ENCODE results near the gene NFIA.
"Not testable (repeated sequence)": the region's sequence is repeated elsewhere in the genome, so short reads cannot be mapped to it uniquely, and the experiment has no call there.

NFIA gene

GRCh38 chr1:61073871-61074270 lies 8.5 kb upstream of the NFIA start:
- TF ChIP-seq CTCF (IDR thresholded peaks at IDR 0.05; ENCODE audit: low read depth, low read length): no peak
- in situ Hi-C loops (cut with HindIII; ENCODE audit: low sequenced_read_pairs): no loop called here
- H3K4me3 ChIP-seq (ENCODE audit: low read depth, low read length): no peak overlapping the region
- DNase-seq (ENCODE audit: low read depth, low spot score): no peak

GRCh38 chr1:61075833-61076232 lies 6.5 kb upstream of the NFIA start:
- in situ Hi-C loops (cut with HindIII; ENCODE audit: low sequenced_read_pairs); H3K4me3 ChIP-seq (ENCODE audit: low read depth, low read length); DNase-seq (ENCODE audit: low read depth, low spot score): not testable (repeated sequence)

GRCh38 chr1:61076728-61077675 lies 5.4 kb upstream of the NFIA start:
- in situ Hi-C loops (cut with HindIII; ENCODE audit: low sequenced_read_pairs): no loop called here
- no peak for TF ChIP-seq CTCF (IDR thresholded peaks at IDR 0.05; ENCODE audit: low read depth, low read length)
- DNase-seq (ENCODE audit: low read depth, low spot score): peak; percentile 87
- peak overlapping the region; percentile 62 for H3K4me3 ChIP-seq (ENCODE audit: low read depth, low read length)

- DNase-seq (ENCODE audit: low read depth, low spot score): peak; percentile 100
- peak overlapping the region; percentile 62 for H3K4me3 ChIP-seq (ENCODE audit: low read depth, low read length)
- in situ Hi-C loops (cut with HindIII; ENCODE audit: low sequenced_read_pairs): no loop called here
- no peak for TF ChIP-seq CTCF (IDR thresholded peaks at IDR 0.05; ENCODE audit: low read depth, low read length)
Observed at GRCh38 chr1:61077676-61078541, 4.5 kb upstream of the NFIA start.

GRCh38 chr1:61078618-61079295 lies 3.6 kb upstream of the NFIA start:
- in situ Hi-C loops (cut with HindIII; ENCODE audit: low sequenced_read_pairs): no loop called here
- TF ChIP-seq CTCF (IDR thresholded peaks at IDR 0.05; ENCODE audit: low read depth, low read length): no peak
- no peak overlapping the region for H3K4me3 ChIP-seq (ENCODE audit: low read depth, low read length)
- DNase-seq (ENCODE audit: low read depth, low spot score): peak; percentile 46

- no peak overlapping the region for H3K4me3 ChIP-seq (ENCODE audit: low read depth, low read length)
- DNase-seq (ENCODE audit: low read depth, low spot score): no peak
- in situ Hi-C loops (cut with HindIII; ENCODE audit: low sequenced_read_pairs): no loop called here
- no peak for TF ChIP-seq CTCF (IDR thresholded peaks at IDR 0.05; ENCODE audit: low read depth, low read length)
Observed at GRCh38 chr1:61079296-61079897, 3.0 kb upstream of the NFIA start.

Measured in astrocyte of the spinal cord (primary cell).